Gastroesophageal sphincter (tissue), 3 donors: ENCODE results near the gene TMA7.

ENCODE experiments used
- POLR2A ChIP-seq, 2 donors: fragments of 450-650 bp; IDR thresholded peaks; one replicate each; pipeline ENCODE4 v1.6.1; 2017; ENCODE audit warnings: antibody characterized with exemption in 2 of 2, mild to moderate bottlenecking in 2 of 2, moderate library complexity in 1 of 2
- TF ChIP-seq, protein P1 (sequence below), 4 experiments: fragments of 200-600 bp in 2 of 4; fragments of 450-650 bp in 2 of 4; sonication (generic) in 1 of 4; IDR thresholded peaks; one replicate each; pipeline ENCODE4 v1.5.1; 2017 to 2019; ENCODE audit warnings: antibody characterized with exemption in 4 of 4, mild to moderate bottlenecking in 2 of 4, moderate library complexity in 2 of 4

- TF ChIP-seq, protein P1, sequence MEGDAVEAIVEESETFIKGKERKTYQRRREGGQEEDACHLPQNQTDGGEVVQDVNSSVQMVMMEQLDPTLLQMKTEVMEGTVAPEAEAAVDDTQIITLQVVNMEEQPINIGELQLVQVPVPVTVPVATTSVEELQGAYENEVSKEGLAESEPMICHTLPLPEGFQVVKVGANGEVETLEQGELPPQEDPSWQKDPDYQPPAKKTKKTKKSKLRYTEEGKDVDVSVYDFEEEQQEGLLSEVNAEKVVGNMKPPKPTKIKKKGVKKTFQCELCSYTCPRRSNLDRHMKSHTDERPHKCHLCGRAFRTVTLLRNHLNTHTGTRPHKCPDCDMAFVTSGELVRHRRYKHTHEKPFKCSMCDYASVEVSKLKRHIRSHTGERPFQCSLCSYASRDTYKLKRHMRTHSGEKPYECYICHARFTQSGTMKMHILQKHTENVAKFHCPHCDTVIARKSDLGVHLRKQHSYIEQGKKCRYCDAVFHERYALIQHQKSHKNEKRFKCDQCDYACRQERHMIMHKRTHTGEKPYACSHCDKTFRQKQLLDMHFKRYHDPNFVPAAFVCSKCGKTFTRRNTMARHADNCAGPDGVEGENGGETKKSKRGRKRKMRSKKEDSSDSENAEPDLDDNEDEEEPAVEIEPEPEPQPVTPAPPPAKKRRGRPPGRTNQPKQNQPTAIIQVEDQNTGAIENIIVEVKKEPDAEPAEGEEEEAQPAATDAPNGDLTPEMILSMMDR (IDR thresholded peaks at IDR 0.05): no peak
- TF ChIP-seq POLR2A (IDR thresholded peaks at IDR 0.05): no peak
These were observed 7.4 kb upstream of the TMA7 start for GRCh38 chr3:48432411-48433371.
